DND-41 (cell line): ENCODE data around the gene KBTBD7.

Experiments
- ATAC-seq: fragments of 200-7000 bp; cut with Tn5 transposase; 3 replicates; pipeline ENCODE4 v1.9.1; 2021; ENCODE audit warnings: low read depth; ENCODE audit not compliant: insufficient read depth
- DNase-seq: peaks from one replicate; pipeline ENCODE4 v3.0.0-alpha.2; 2020
- H2AFZ ChIP-seq: 2 replicates; pipeline ENCODE4 v1.6.0; 2012; ENCODE audit warnings: low read depth, low read length
- H3K27ac ChIP-seq: 2 replicates; pipeline ENCODE4 v1.5.1; 2012; ENCODE audit warnings: low read length, inconsistent platforms
- H3K27me3 ChIP-seq: fragments of 200-600 bp; sonication (generic); 2 replicates; pipeline ENCODE4 v1.6.0; 2012; ENCODE audit warnings: low read length, mild to moderate bottlenecking, inconsistent platforms; ENCODE audit not compliant: insufficient read depth, poor library complexity
- H3K36me3 ChIP-seq: 2 replicates; pipeline ENCODE4 v1.5.1; 2012; ENCODE audit warnings: low read length, inconsistent platforms; ENCODE audit not compliant: insufficient read depth
- H3K4me1 ChIP-seq: 2 replicates; pipeline ENCODE4 v1.5.1; 2012; ENCODE audit warnings: mild to moderate bottlenecking, low read length; ENCODE audit not compliant: insufficient read depth
- H3K4me2 ChIP-seq: 2 replicates; pipeline ENCODE4 v1.6.0; 2012; ENCODE audit warnings: mild to moderate bottlenecking, moderate library complexity, low read length, inconsistent platforms; ENCODE audit not compliant: insufficient read depth
- H3K4me3 ChIP-seq, 2 experiments: fragments of 200-600 bp in 1 of 2; shearing (Covaris generic) in 1 of 2; 2 replicates each; pipeline ENCODE4 v1.5.1; 2012 to 2016; ENCODE audit warnings: inconsistent platforms in 2 of 2, low read length in 2 of 2, mild to moderate bottlenecking in 2 of 2, low read depth in 1 of 2, moderate library complexity in 1 of 2
- H3K79me2 ChIP-seq: 2 replicates; pipeline ENCODE4 v1.6.0; 2012; ENCODE audit warnings: low read length, inconsistent platforms; ENCODE audit not compliant: insufficient read depth
- H3K9ac ChIP-seq: 2 replicates; pipeline ENCODE4 v1.6.0; 2012; ENCODE audit warnings: low read depth, mild to moderate bottlenecking, inconsistent platforms, low read length, moderate library complexity
- H3K9me3 ChIP-seq: 2 replicates; pipeline ENCODE4 v1.5.1; 2012; ENCODE audit warnings: low read length, moderate library complexity, mild to moderate bottlenecking, inconsistent platforms; ENCODE audit not compliant: insufficient read depth, severe bottlenecking
- H4K20me1 ChIP-seq: 2 replicates; pipeline ENCODE4 v1.6.0; 2012; ENCODE audit warnings: low read length; ENCODE audit not compliant: insufficient read depth
- CTCF ChIP-seq: IDR thresholded peaks from 2 replicates; pipeline ENCODE4 v1.5.1; 2012; ENCODE audit warnings: borderline replicate concordance, low read length, moderate library complexity, mild to moderate bottlenecking; ENCODE audit not compliant: poor library complexity, severe bottlenecking; ENCODE audit errors: extremely low read depth
- EZH2 ChIP-seq: IDR thresholded peaks from 3 replicates; pipeline ENCODE4 v1.6.1; 2012; ENCODE audit warnings: borderline replicate concordance, low read depth, mild to moderate bottlenecking, moderate library complexity, low read length, inconsistent platforms; ENCODE audit not compliant: severe bottlenecking

KBTBD7 gene

GRCh38 chr13:41148419-41149283 is 45.7 kb downstream of the KBTBD7 start:
- TF ChIP-seq EZH2 (no peak), CTCF (no peak)
- ATAC-seq: no peak
- no peak overlapping the region for H3K4me3 ChIP-seq

GRCh38 chr13:41145136-41145908 is 49.0 kb downstream of the KBTBD7 start:
- Histone ChIP-seq H3K27me3 (no peaks in the 10 kb centered on the region), H3K4me3 (no peak overlapping the region), H3K4me2 (no peak overlapping the region), H4K20me1 (no peaks in the 10 kb centered on the region), H2AFZ (no peak overlapping the region), H3K27ac (no peak overlapping the region), H3K4me1 (no peaks in the 10 kb centered on the region), H3K36me3 (peaks cover 29% of the 10 kb centered on the region), H3K79me2 (no peaks in the 10 kb centered on the region), H3K9me3 (peaks cover 35% of the 10 kb centered on the region), H3K9ac (no peak overlapping the region)
- no peak for DNase-seq
- no peak for TF ChIP-seq EZH2
- no peak for TF ChIP-seq CTCF
- ATAC-seq: no peak

More at GRCh38 chr13:41148419-41149283, 45.7 kb downstream of the KBTBD7 start:
- Histone ChIP-seq H4K20me1 (no peaks in the 10 kb centered on the region), H3K79me2 (no peaks in the 10 kb centered on the region), H3K9ac (no peak overlapping the region), H3K4me1 (no peaks in the 10 kb centered on the region), H3K9me3 (peaks cover 55% of the 10 kb centered on the region), H3K36me3 (peaks cover 39% of the 10 kb centered on the region), H3K27me3 (no peaks in the 10 kb centered on the region), H3K27ac (no peak overlapping the region), H2AFZ (no peak overlapping the region), H3K4me2 (no peak overlapping the region)
- peak; percentile 30 for DNase-seq

GRCh38 chr13:41144576-41144975 is 49.8 kb downstream of the KBTBD7 start:
- Histone ChIP-seq H4K20me1 (no peaks in the 10 kb centered on the region), H3K36me3 (peaks cover 21% of the 10 kb centered on the region), H3K4me3 (no peak overlapping the region), H3K9me3 (peaks cover 28% of the 10 kb centered on the region), H3K27me3 (no peaks in the 10 kb centered on the region), H2AFZ (no peak overlapping the region), H3K27ac (no peak overlapping the region), H3K4me1 (no peaks in the 10 kb centered on the region), H3K79me2 (no peaks in the 10 kb centered on the region), H3K4me2 (no peak overlapping the region), H3K9ac (no peak overlapping the region)
- no peak for TF ChIP-seq EZH2
- no peak for TF ChIP-seq CTCF
- DNase-seq (no peak), ATAC-seq (no peak)
